Osteoblast (primary cell): ENCODE results near the gene GSTA2. TPM values are rescaled to one million over a fixed set of nuclear protein-coding genes. Genes with fewer than 3 reads are reported as not detected.
"Not testable (repeated sequence)": the region's sequence is repeated elsewhere in the genome, so short reads cannot be mapped to it uniquely, and the experiment has no call there.

Source experiments
- DNase-seq: peaks from one replicate; pipeline ENCODE4 v3.0.0; 2011; ENCODE audit warnings: low spot score, mixed read lengths; ENCODE audit not compliant: insufficient read length; ENCODE audit errors: missing footprints
- H2AFZ ChIP-seq: 2 replicates; pipeline ENCODE4 v1.6.0; 2011; ENCODE audit warnings: mild to moderate bottlenecking, low read length
- H3K27ac ChIP-seq: 2 replicates; pipeline ENCODE4 v1.5.1; 2011; ENCODE audit warnings: mild to moderate bottlenecking, low read depth, low read length, moderate library complexity
- H3K27me3 ChIP-seq: 2 replicates; pipeline ENCODE4 v1.6.0; 2012; ENCODE audit warnings: mild to moderate bottlenecking, control low read depth, inconsistent platforms, low read length, moderate library complexity; ENCODE audit not compliant: insufficient read depth
- H3K36me3 ChIP-seq: 2 replicates; pipeline ENCODE4 v1.5.1; 2011; ENCODE audit warnings: mild to moderate bottlenecking, low read length, control low read depth, moderate library complexity; ENCODE audit not compliant: insufficient read depth
- H3K4me1 ChIP-seq: 2 replicates; pipeline ENCODE4 v1.5.1; 2011; ENCODE audit warnings: mild to moderate bottlenecking, low read length, control low read depth, moderate library complexity; ENCODE audit not compliant: insufficient read depth
- H3K4me2 ChIP-seq: 2 replicates; pipeline ENCODE4 v1.6.0; 2011; ENCODE audit warnings: mild to moderate bottlenecking, low read length; ENCODE audit not compliant: insufficient read depth
- H3K4me3 ChIP-seq: fragments of 200-600 bp; sonication (generic); 3 replicates; pipeline ENCODE4 v1.5.1; 2012; ENCODE audit warnings: mild to moderate bottlenecking, low read length, inconsistent platforms; ENCODE audit not compliant: insufficient read depth
- H3K79me2 ChIP-seq: 2 replicates; pipeline ENCODE4 v1.6.0; 2012; ENCODE audit warnings: mild to moderate bottlenecking, low read length, control low read depth, inconsistent platforms; ENCODE audit not compliant: insufficient read depth
- H3K9me3 ChIP-seq: 2 replicates; pipeline ENCODE4 v1.5.1; 2011; ENCODE audit warnings: low read depth, low read length, control low read depth
- H4K20me1 ChIP-seq: 2 replicates; pipeline ENCODE4 v1.6.0; 2012; ENCODE audit warnings: mild to moderate bottlenecking, low read length, control low read depth; ENCODE audit not compliant: insufficient read depth
- total RNA-seq: library from RNA; depleted of rRNA; stranded (reverse); fragments of >200 nt; gene quantifications from 2 replicates; pipeline ENCODE4 v1.2.3, GENCODE V29; 2012
- TF ChIP-seq, protein P1 (sequence below): IDR thresholded peaks from 2 replicates; pipeline ENCODE4 v1.5.1; 2011; ENCODE audit warnings: mild to moderate bottlenecking, low read depth, low read length, moderate library complexity; ENCODE audit errors: extremely low read depth

Gene GSTA2
- total RNA-seq, 1 donor: not detected

DNA sequence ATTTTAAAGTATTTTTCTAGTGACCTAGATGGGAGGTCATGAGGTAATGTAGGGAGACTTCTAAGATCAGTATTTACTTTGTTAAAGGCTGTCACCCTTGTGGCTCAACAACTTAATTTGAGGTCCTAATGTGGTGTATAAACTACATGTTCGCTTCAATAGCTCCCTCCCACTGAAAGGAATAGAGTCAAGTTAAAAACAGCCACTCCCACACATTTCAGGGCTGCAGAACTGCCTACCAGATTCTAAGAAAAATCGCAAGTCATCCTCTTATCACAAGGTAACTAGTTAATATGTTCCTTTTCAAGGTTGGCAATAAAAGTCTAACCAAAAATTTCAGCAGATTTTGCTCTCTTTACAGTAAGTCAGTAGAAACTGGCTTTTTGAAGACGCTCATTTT is 25.2 kb upstream of the GSTA2 start:
- Histone ChIP-seq H3K27ac (no peak overlapping the region), H3K4me1 (no peaks in the 10 kb centered on the region), H3K4me3 (no peak overlapping the region), H3K79me2 (no peaks in the 10 kb centered on the region), H3K4me2 (no peak overlapping the region), H2AFZ (no peak overlapping the region), H3K27me3 (no peaks in the 10 kb centered on the region), H4K20me1 (no peaks in the 10 kb centered on the region), H3K36me3 (no peaks in the 10 kb centered on the region), H3K9me3 (no peaks in the 10 kb centered on the region)
- TF ChIP-seq, protein P1, sequence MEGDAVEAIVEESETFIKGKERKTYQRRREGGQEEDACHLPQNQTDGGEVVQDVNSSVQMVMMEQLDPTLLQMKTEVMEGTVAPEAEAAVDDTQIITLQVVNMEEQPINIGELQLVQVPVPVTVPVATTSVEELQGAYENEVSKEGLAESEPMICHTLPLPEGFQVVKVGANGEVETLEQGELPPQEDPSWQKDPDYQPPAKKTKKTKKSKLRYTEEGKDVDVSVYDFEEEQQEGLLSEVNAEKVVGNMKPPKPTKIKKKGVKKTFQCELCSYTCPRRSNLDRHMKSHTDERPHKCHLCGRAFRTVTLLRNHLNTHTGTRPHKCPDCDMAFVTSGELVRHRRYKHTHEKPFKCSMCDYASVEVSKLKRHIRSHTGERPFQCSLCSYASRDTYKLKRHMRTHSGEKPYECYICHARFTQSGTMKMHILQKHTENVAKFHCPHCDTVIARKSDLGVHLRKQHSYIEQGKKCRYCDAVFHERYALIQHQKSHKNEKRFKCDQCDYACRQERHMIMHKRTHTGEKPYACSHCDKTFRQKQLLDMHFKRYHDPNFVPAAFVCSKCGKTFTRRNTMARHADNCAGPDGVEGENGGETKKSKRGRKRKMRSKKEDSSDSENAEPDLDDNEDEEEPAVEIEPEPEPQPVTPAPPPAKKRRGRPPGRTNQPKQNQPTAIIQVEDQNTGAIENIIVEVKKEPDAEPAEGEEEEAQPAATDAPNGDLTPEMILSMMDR: no peak
- DNase-seq: peak; percentile 1

DNA sequence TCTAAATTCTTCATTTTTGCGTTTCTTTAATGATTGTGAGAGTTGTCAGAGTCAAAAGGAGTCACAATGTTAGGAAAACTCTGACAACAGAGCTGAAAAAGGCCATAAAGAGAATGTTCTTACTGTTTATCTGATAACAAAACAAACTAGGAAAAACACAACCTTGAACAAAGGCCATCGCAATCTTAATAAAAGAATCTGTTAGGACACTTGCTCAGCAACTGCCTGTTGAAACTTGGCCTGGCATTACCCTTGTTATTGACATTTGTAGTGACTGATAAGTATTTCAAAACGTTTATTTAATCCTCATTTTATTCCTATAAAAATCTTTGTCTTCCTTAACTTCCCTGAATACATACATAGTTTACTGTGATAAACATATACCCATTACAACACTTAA is 24.6 kb upstream of the GSTA2 start:
- Histone ChIP-seq H3K9me3 (no peaks in the 10 kb centered on the region), H3K4me2 (no peak overlapping the region), H4K20me1 (no peaks in the 10 kb centered on the region), H3K79me2 (no peaks in the 10 kb centered on the region), H3K4me1 (no peaks in the 10 kb centered on the region), H3K36me3 (no peaks in the 10 kb centered on the region), H3K27me3 (no peaks in the 10 kb centered on the region), H3K27ac (no peak overlapping the region), H3K4me3 (no peak overlapping the region), H2AFZ (no peak overlapping the region)
- DNase-seq: peak; percentile 3
- TF ChIP-seq, protein P1: no peak

DNA sequence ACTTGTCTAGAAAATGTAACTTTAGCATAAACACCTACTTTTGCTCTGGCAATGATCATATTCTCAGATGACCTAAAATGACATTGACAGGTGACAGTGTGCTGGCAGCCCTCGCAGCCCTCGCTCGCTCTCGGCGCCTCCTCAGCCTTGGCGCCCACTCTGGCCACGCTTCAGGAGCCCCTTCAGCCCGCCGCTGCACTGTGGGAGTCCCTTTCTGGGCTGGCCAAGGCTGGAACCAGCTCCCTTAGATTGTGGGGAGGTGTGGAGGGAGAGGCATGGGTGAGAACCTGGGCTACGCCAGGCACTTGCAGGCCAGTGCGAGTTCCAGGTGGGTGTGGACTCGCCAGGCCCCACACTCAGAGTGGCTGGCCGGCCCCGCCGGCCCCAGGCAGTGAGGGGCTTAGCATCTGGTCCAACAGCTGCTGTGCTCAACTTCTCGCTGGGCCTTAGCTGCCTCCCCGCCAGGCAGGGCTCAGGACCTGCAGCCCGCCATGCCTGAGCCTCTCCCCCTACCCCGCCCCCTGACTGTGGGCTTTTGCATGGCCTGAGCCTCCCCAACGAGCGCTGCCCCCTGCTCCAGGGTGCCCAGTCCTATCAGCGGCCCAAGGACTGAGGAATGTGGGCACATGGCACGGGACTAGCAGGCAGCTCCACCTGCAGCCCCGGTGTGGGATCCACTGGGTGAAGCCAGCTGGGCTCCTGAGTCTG is 23.1 kb upstream of the GSTA2 start:
- Histone ChIP-seq H3K4me2 (no peak overlapping the region), H3K27me3 (no peaks in the 10 kb centered on the region), H3K79me2 (no peaks in the 10 kb centered on the region), H4K20me1 (no peaks in the 10 kb centered on the region), H3K4me3 (no peak overlapping the region), H3K4me1 (no peaks in the 10 kb centered on the region), H3K9me3 (no peaks in the 10 kb centered on the region), H2AFZ (no peak overlapping the region), H3K27ac (no peak overlapping the region), H3K36me3 (no peaks in the 10 kb centered on the region)
- DNase-seq: peak; percentile 44
- TF ChIP-seq, protein P1: no peak

DNA sequence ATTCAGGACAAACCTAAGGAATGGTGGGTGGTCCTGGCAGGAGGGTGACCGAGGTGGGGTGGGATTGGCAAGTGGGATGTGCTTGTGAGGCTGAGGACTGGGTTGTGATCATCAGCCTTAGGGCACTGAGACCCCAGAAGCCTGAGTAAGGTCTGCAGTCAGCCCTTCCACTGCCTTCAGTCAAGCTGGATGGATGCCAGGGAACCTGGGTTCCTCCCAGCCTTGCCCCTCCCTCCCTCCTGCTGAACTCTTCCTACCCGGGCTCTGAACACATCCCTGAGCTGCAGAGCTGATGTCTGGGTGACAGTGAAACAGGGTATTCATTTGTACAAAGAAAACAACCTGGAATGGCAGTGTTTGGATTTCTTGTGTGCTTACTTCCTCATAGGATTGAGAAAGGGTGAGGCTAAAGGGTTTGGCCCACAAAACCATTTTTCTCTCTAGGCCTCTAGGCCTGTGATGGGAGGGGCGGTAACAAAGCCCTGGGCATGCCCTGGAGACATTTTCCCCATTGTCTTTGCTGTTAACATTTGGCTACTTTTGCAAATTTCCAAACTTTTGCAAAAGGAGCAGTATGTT is 19.5 kb upstream of the GSTA2 start:
- H2AFZ ChIP-seq, H3K4me3 ChIP-seq, DNase-seq, H3K79me2 ChIP-seq, H3K9me3 ChIP-seq, H3K27ac ChIP-seq, H3K36me3 ChIP-seq, H3K4me2 ChIP-seq, H4K20me1 ChIP-seq, H3K4me1 ChIP-seq: not testable (repeated sequence)
- peaks cover 12% of the 10 kb centered on the region for H3K27me3 ChIP-seq

DNA sequence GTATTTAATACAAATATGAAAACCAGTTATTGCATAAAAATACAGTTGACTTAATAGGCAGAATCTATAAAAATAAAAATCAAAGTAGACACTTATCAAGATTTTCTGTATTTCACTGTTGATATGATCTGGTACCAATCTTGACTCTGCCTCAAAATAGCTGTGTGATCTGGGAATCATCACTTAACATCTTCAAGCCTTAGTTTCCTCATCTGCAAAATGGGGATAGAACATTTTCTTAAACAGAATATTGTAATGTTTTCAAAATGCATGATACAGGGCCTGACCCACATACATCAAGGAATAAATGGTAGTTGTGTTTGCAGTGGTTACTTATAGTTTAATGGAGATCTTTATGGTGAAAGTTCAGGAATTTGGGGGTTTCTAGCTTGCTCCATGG is 18.9 kb upstream of the GSTA2 start:
- H3K4me3 ChIP-seq, H3K4me2 ChIP-seq, H3K9me3 ChIP-seq, H3K79me2 ChIP-seq, H3K27ac ChIP-seq, H2AFZ ChIP-seq, DNase-seq, H3K36me3 ChIP-seq, H3K4me1 ChIP-seq, H4K20me1 ChIP-seq: not testable (repeated sequence)
- peaks cover 12% of the 10 kb centered on the region for H3K27me3 ChIP-seq
